Calu3 (cell line): ENCODE measurements around the gene ZNF534. TPM values are rescaled to one million over a fixed set of nuclear protein-coding genes. Genes with fewer than 3 reads are reported as not detected.
"Not testable (repeated sequence)": the region's sequence is repeated elsewhere in the genome, so short reads cannot be mapped to it uniquely, and the experiment has no call there.

ENCODE experiments used
- BruUV-seq: library from RNA; stranded (reverse); fragments of 400-500 nt; replicated peaks from 2 replicates; lab custom pipeline; 2021; lab: Mats Ljungman, UMichigan
- CTCF ChIA-PET: fragments of 300-600 bp; sonication (Branson Sonifier 250); formaldehyde crosslinking; loops from one replicate; lab custom pipeline; 2022; ENCODE audit warnings: antibody characterized with exemption; lab: Charles Lee
- DNase-seq: peaks from one replicate; pipeline ENCODE4 v3.0.0; 2022
- H3K27ac Mint-ChIP-seq: one replicate; pipeline ENCODE4 v1.8.0; 2022; ENCODE audit warnings: mixed read lengths; ENCODE audit not compliant: unreplicated experiment
- H3K27me3 Mint-ChIP-seq: one replicate; pipeline ENCODE4 v1.8.0; 2022; ENCODE audit warnings: mixed read lengths; ENCODE audit not compliant: unreplicated experiment
- H3K36me3 Mint-ChIP-seq: one replicate; pipeline ENCODE4 v1.8.0; 2022; ENCODE audit warnings: mild to moderate bottlenecking, moderate library complexity, mixed read lengths; ENCODE audit not compliant: insufficient read depth, unreplicated experiment
- H3K4me1 Mint-ChIP-seq: one replicate; pipeline ENCODE4 v1.8.0; 2022; ENCODE audit warnings: mild to moderate bottlenecking, low read depth, mixed read lengths; ENCODE audit not compliant: unreplicated experiment
- H3K4me3 Mint-ChIP-seq: one replicate; pipeline ENCODE4 v1.8.0; 2022; ENCODE audit warnings: mild to moderate bottlenecking, low read depth, moderate library complexity, mixed read lengths; ENCODE audit not compliant: unreplicated experiment
- H3K9me3 Mint-ChIP-seq: one replicate; pipeline ENCODE4 v1.8.0; 2022; ENCODE audit warnings: low read depth, mixed read lengths; ENCODE audit not compliant: unreplicated experiment
- intact Hi-C: fragments of 100-400 bp; cut with micrococcal nuclease; formaldehyde crosslinking; loops from one replicate; pipeline ENCODE4 v1.10.0; 2022; ENCODE audit not compliant: unreplicated experiment
- total RNA-seq: library from RNA; stranded (reverse); gene quantifications from 2 replicates; pipeline ENCODE4 v1.2.3, GENCODE V29; 2022
- TF ChIP-seq, protein P1 (sequence below): fragments of 200-600 bp; IDR thresholded peaks from one replicate; pipeline ENCODE4 v1.8.0; 2022; ENCODE audit warnings: antibody characterized with exemption; ENCODE audit not compliant: unreplicated experiment

Gene ZNF534
- total RNA-seq, 1 experiment from 2014 or later: not detected

DNA sequence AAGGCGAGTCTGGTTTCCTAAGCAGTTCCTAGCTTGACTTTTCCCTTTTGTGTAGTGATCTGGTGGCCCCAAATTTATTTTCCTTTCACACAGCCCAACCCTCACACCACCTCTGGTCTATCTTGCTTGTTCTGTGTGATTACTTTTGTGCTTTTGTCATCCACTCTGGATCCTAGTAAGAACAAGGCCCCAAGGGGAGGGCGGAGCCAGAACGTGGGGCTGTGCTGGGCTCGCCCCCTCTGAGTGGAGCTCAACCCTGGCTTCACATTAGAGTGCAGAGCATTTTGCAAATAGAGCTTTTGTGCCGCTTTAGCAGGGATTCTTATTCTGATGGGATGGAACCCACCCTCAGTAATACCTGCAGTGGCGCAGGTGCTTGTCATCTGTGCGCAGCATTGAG lies 56.1 kb downstream of the ZNF534 start:
- DNase-seq, CTCF ChIA-PET, H3K27me3 Mint-ChIP-seq, H3K4me1 Mint-ChIP-seq, H3K4me3 Mint-ChIP-seq, intact Hi-C loops, H3K27ac Mint-ChIP-seq, BruUV-seq, H3K36me3 Mint-ChIP-seq: not testable (repeated sequence)
- peaks cover 13% of the 10 kb centered on the region for H3K9me3 Mint-ChIP-seq

DNA sequence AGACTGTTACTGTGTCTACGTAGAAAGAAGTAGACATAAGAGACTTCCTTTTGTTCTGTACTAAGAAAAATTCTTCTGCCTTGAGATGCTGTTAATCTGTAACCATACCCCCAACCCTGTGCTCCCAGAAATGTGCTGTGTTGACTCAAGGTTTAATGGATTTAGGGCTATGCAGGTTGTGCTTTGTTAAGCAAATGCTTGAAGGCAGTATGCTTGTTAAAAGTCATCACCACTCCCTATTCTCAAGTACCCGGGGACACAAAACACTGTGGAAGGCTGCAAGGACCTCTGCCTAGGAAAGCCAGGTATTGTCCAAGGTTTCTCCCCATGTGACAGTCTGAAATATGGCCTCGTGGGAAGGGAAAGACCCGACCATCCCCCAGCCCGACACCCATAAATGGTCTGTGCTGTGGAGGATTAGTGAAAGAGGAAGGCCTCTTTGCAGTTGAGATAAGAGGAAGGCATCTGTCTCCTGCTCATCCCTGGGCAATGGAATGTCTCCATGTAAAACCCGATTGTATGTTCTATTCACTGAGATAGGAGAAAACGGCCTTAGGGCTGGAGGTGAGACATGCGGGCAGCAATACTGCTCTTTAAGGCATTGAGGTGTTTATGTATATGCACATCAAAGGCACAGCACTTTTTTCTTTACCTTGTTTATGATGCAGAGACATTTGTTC lies 56.8 kb downstream of the ZNF534 start:
- not testable (repeated sequence) for H3K4me3 Mint-ChIP-seq, H3K4me1 Mint-ChIP-seq, H3K27ac Mint-ChIP-seq

GRCh38 chr19:52492201-52492993 lies 63.4 kb downstream of the ZNF534 start:
- H3K36me3 Mint-ChIP-seq: no peaks in the 10 kb centered on the region

More for the DNA sequence above, 56.8 kb downstream of the ZNF534 start:
- DNase-seq, CTCF ChIA-PET, H3K27me3 Mint-ChIP-seq, H3K36me3 Mint-ChIP-seq, BruUV-seq, intact Hi-C loops: not testable (repeated sequence)
- peaks cover 13% of the 10 kb centered on the region for H3K9me3 Mint-ChIP-seq

GRCh38 chr19:52492994-52493470 lies 64.1 kb downstream of the ZNF534 start:
- CTCF ChIA-PET: no interaction called here
- peaks cover 11% of the 10 kb centered on the region for H3K9me3 Mint-ChIP-seq
- intact Hi-C loops: no loop called here
- no peak overlapping the region for H3K27ac Mint-ChIP-seq
- H3K4me1 Mint-ChIP-seq: no peaks in the 10 kb centered on the region
- no peak for DNase-seq
- H3K27me3 Mint-ChIP-seq: no peaks in the 10 kb centered on the region
- TF ChIP-seq, protein P1, sequence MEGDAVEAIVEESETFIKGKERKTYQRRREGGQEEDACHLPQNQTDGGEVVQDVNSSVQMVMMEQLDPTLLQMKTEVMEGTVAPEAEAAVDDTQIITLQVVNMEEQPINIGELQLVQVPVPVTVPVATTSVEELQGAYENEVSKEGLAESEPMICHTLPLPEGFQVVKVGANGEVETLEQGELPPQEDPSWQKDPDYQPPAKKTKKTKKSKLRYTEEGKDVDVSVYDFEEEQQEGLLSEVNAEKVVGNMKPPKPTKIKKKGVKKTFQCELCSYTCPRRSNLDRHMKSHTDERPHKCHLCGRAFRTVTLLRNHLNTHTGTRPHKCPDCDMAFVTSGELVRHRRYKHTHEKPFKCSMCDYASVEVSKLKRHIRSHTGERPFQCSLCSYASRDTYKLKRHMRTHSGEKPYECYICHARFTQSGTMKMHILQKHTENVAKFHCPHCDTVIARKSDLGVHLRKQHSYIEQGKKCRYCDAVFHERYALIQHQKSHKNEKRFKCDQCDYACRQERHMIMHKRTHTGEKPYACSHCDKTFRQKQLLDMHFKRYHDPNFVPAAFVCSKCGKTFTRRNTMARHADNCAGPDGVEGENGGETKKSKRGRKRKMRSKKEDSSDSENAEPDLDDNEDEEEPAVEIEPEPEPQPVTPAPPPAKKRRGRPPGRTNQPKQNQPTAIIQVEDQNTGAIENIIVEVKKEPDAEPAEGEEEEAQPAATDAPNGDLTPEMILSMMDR: no peak
- no peaks in the 10 kb centered on the region for H3K36me3 Mint-ChIP-seq
- no TSS peak for BruUV-seq
- H3K4me3 Mint-ChIP-seq: no peak overlapping the region

More at GRCh38 chr19:52492201-52492993, 63.4 kb downstream of the ZNF534 start:
- no peak overlapping the region for H3K4me3 Mint-ChIP-seq
- TF ChIP-seq, protein P1: no peak
- DNase-seq: no peak
- H3K9me3 Mint-ChIP-seq: peaks cover 11% of the 10 kb centered on the region
- H3K27me3 Mint-ChIP-seq: no peaks in the 10 kb centered on the region
- BruUV-seq: no TSS peak
- CTCF ChIA-PET: no interaction called here
- no peak overlapping the region for H3K27ac Mint-ChIP-seq
- H3K4me1 Mint-ChIP-seq: no peaks in the 10 kb centered on the region
- intact Hi-C loops: no loop called here

GRCh38 chr19:52494518-52494917 lies 65.6 kb downstream of the ZNF534 start:
- Mint-ChIP-seq H3K4me3 (no peak overlapping the region), H3K4me1 (no peaks in the 10 kb centered on the region), H3K36me3 (no peaks in the 10 kb centered on the region), H3K27me3 (no peaks in the 10 kb centered on the region), H3K9me3 (peaks cover 13% of the 10 kb centered on the region), H3K27ac (no peak overlapping the region)
- BruUV-seq: no TSS peak
- intact Hi-C loops: no loop called here
- TF ChIP-seq, protein P1: no peak
- DNase-seq: no peak
- CTCF ChIA-PET: no interaction called here
